HG03354 (cell line): ENCODE data around the gene TFR2.

Source experiments
- ATAC-seq: cut with Tn5 transposase; IDR thresholded peaks from one replicate; pipeline ENCODE4 v1.9.1; 2021; ENCODE audit warnings: mild to moderate bottlenecking; ENCODE audit not compliant: unreplicated experiment, poor library complexity, severe bottlenecking

TFR2 gene

DNA sequence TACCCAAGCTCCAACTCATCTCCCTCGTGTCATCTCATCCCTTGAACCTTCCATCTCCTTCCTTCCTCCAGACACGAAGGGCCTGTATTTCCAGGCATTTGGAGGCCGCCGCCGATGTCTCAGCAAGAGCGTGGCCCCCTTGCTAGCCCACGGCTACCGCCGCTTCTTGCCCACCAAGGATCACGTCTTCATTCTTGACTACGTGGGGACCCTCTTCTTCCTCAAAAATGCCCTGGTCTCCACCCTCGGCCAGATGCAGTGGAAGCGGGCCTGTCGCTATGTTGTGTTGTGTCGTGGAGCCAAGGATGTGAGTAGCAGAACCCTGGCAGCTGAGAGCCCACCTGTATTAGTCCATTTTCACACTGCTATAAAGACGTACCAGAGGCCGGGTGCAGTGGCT is 49.8 kb downstream of the TFR2 start:
- ATAC-seq = no peak

DNA sequence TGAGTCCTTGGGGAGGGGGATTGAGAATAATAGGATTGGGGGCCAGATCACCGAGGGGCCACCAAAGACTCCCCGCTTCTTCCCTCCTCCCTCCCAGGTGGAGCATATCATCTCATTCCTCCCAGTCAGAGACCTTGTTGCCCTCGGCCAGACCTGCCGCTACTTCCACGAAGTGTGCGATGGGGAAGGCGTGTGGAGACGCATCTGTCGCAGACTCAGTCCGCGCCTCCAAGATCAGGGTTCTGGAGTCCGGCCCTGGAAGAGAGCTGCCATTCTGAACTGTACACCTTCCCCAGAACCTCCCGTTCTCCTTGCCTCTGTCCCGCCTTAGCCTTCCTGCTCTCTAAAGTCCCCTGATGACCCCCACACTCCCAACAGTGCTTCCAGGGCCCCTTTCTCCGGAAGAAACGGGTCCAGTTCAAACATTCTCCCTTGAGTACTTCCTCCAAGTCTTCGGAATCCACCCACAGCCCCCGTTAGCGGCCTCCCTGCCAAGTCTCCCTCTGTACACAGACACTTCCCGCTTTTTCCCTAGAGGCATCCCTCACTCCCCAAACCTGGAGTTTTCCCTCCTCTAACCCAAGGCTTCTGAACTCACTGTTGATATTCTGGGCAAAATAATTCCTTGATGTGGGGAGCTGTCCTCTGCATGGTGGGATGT is 51.1 kb downstream of the TFR2 start:
- no peak for ATAC-seq

DNA sequence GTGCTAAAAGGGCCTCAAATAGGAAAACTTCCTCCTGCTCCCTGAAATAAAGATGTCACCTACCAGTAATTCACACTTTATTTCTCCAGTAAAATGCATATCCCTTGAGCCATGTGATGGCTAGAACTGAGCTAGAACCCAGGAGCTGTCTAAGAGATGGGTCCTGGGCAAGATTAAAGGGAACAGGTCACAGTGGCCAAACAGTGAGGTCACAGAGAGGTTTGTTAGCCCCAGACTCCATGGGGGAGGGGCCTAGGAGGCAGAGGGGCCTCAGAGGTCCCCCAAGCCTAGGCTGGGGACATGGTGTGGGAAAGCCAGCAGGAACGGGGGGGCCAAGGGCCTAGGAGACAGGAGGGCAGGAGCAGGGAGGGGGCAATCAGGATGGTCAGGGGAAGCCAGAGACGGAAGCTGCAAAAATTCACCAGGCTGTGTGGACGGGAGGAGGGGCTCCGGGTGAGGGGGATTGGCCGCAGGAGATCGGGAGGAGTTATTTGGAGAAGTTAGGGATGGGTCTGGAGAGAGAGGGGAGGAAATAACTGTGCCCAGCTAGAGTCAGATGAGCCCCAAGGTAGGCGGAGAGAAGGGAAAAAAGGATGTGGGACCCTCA is 51.9 kb downstream of the TFR2 start:
- no peak for ATAC-seq

DNA sequence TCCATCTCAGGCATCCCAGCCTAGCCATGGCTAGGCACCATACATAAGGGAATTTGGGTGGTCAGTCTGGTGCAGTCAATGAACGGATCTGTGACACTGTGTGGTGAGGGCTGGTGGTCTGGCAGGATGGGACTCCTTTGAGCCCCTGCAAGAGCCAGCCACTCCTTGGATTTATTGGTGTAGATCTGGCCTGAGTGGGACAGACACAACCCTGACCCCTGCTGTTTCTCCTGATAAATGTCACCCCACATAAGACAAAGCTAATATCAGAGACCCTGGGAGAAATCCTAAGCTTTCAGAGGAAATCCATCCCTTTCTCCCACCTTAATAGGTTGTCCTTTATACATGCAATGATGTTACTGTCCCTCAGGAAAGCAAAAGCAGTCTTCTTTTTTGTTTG is 52.9 kb downstream of the TFR2 start:
- ATAC-seq = no peak

DNA sequence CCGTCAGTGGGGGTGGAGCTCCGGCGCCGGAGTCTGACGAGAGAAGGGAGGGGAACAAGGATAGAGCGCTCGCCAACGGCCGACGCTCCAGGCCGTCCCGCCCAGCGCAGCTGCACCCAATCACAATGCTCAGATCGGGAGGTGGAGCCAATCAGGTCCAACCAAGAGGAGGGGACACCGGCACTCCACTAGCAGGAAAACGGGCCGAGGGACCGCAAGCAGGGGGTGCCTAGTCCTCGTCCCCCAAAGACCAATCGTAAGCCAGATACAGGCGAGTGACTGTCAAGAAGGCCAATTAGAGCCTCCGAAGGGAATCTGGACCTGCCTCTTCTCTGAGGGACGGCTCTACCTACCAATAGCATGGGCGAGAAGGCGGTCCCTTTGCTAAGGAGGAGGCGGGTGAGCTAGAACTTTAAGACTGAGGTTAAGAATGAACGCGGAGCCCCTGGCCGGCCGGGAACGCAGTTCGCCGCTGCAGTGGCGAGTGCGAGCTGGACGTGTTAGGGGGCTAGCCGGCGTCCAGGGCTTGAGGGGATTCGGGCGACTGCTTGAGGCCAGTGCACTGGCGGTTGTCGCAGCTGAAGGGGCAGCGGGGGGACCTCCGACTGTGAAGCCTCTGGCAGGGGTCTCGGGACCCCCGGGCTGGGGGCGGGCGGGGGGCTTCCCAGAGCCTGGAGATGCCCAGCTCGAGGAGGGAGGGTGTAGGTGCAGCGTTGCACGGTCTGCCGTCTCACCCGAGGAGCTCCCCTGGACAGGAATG is 54.9 kb downstream of the TFR2 start, which contains the start of gene FBXO24:
Gene FBXO24 (plus strand): TSS at position 63 of the 760 bp plus-strand sequence. CDS start 298 bp downstream, at position 361.
- peak; percentile 87 for ATAC-seq

DNA sequence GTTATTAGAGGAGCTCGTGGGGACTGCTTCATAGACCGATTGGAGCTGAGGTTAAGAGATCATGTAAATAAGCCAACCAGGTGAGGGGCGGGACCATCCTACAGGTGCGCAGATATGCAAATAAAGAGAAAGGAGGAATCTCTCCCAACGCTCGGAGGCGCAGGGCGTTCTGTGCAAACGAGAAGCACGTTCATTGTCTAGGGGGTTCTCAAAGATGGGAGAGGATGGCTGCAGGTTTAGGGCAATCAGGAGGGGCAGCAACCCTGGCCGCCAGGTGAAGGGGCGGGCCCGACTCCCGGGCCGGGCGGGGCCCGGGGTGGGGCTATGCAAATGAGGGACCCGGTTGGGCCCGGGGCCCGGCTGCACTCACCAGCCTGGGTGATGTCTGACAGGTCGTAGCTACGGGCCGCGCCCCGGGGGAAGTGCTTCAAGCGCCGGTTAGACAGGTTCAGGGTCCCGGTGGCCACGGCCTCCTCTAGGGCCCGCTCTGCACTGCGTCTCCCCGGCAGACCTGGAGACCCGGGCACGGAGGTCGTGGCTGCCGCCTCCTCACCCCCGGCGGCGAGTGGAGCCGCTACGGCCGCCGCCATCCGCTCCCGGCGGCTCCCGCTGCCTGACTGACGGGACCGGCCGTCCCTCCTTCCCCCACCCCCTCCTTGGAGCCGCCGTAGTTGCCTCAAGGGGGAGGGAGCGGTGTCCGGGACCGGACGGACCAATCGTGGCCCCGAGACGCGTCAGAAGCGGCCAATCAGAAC is 55.7 kb downstream of the TFR2 start, which contains the start of gene LRCH4:
Gene LRCH4 (minus strand): TSS at position 619 of the 755 bp plus-strand sequence. CDS start 29 bp downstream, at position 590.
- peak; percentile 30 for ATAC-seq

DNA sequence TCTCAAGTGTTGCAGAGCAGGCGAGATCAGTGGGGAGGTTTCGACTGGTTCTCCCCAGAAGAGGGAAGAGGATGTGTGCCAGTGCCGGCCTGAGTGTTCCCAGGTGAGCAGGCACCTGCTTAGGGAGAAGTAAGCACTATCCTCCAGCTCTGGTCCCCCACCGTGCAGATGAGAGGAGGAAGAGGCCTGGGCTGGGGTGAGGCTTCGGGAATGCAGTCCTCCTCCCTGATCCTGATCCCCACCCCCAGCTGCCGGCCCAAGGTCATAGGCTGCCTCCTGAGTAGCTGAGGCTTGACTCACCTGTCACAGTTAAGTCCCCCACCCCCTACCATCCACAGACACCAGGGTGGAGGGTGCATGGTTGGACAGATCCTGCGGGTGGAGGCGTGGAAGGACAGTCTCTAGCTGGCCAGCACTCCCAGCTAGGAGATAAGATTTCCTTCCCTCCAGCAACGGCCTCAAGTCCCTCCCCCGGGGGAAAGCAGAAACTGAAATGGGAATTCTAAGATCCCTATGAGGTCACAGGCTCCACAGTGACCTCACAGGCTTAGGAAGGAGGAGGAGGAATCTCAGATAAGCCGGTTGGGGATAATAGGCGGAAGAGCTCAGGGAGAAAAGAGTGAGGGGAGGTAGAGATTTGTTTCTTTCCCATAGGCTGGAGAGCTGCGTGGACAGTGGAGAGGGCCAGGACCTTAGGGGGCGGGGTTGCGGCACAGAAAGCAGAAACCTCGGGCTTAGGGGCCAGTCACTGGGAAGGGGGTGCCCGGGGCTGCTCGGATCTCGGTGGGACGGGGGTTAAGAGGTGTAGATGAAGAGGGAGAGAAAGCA is 56.5 kb downstream of the TFR2 start:
- no peak for ATAC-seq

DNA sequence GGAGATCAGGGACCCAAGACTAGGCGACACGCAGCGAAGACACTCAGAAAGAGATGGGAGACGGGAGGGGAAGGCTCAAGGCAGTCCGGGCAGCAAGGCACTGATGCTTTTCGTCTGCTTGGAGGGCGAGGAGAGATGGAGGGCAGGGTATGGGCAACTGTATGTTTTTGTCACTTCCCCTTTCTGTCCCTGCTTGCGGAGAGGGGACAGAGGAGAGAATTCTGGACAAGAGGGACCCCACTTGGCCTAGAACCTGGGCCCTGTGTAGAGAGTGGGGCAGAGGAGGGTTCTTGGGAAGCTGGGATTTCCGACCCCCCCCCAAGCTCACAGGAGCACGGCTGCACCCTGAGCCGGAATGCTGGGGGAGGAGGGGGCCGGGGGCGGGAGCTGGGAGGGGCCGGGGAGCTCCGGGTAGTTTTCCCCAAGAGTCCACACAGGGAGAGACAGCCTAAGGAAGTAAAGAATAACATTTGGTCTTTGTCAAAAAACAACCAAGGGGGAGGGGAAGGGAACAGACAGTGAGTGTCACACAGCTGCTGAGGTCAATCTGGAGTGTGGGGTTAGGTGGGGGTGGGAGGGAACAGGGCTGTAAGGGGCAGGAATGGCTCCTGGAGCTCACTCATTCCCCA is 57.2 kb downstream of the TFR2 start:
- ATAC-seq = no peak

DNA sequence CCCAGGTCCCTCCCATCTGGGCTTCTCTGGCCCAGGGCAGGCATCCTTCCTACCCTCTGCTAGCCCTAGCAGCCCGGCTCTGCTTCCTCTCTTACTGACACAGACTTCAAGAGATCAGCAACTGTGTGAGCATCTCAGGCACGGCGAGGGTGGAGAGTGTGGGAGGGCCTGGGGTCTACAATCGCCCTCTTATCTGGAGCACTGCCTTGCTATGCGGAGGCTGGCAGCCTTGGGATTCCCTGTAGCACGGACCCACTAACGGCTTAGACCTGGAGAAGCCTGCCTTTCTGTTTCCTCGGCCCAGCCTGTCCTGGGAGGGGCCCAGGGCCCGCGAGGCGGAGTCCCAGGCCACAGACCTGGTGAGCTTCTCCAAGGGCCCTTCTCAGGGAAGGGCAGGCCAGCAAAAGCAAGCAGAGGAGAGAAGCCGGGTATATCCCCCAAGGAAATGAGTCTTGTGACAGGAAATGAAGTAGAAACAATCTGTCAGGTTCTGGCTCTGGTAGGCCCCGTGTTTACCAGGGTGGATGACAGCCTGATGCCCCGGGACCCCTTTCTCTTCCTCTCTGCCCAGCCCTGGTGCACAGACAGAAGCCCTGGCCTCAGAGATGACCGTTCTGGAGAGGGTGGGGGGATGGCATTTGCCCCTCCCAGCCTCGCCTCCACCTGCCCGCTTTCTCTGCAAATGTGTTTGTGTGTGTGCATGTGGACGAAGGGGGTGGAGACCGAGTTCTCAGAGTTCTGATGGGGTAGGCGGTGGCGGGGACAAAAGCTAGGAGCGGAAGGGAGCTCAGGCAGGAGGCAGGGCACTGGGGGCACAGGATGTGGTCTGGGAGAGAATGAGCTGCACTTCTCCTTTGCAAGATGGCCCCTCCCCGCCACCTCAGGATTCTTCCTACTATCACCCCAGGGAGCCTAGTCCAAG is 58.0 kb downstream of the TFR2 start:
- no peak for ATAC-seq

DNA sequence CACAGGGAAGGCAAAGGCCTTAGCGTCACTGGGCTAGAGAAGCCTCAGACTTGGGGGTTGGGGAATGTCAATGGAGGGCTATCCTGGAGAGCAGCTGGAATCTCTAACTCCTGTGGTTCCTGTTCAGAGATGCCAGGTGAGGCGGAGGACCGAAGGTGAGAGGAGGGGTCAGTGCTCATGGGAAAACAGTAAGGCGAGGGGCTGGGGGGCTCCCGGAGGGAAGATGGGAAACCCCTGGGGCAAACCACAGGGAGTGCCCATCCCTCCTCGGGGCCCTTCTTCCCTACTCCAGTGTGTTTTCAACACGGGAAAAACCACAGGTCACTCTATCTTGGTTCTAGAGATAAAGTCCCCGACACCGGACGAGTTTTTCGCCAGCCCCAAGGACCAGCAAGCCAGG is 58.7 kb downstream of the TFR2 start:
- ATAC-seq = no peak

DNA sequence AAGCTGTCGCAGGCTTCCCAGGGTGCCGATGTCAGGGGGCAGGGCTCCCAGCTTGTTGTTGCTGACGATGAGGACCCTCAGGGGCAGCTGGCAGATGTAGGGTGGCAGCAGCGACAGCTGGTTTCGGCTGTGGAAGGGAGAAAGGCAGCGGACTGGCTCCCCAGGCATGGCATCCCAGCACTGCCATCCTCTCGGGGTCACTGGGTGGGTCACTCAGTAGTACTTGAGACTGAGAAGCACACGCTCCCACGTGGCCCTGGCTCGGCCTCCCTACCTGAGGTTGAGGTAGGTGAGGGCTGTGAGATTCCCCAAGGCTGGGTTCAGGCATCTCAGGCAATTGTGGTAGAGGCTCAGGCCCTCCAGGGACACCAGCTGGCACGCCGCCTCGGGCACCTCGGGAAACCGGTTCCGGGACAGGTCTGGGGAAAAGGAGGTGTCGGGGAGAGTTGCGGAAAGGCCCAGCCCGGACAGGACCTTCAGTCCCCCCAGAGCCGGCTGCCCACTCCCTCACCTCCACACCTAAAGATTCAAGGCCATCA is 59.2 kb downstream of the TFR2 start:
- no peak for ATAC-seq

DNA sequence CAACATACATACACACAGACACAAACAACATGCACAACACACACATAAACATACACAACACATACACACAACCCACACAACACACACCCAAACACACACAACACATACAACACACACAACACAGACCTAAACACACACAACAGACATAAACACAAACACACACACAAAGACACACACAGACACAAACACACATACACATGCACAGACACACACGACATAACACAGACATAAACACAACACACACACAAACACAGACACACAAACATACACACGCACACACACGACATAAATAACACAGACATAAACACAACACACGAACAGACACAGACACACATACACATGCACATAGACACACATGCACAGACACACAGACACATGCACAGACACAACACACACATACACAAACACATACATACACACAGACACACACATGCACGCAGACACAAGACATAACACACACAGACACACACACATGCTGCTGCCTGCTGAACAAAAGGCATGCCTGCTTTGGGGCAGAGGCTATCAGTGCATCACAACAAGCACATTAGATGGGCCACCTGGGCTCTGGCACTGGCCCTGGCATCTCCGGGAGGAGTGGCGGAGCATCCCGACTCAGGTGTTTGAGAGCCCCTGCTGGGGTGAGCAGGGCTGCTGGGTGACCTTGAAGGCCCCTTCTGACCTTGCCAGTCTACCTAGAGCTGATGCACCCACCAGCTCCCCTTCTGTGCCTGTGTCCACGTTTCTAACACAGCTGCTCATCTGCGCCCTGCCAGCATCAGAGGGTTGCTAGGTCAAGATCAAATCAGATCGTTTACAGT is 60.7 kb downstream of the TFR2 start:
- ATAC-seq = no peak

DNA sequence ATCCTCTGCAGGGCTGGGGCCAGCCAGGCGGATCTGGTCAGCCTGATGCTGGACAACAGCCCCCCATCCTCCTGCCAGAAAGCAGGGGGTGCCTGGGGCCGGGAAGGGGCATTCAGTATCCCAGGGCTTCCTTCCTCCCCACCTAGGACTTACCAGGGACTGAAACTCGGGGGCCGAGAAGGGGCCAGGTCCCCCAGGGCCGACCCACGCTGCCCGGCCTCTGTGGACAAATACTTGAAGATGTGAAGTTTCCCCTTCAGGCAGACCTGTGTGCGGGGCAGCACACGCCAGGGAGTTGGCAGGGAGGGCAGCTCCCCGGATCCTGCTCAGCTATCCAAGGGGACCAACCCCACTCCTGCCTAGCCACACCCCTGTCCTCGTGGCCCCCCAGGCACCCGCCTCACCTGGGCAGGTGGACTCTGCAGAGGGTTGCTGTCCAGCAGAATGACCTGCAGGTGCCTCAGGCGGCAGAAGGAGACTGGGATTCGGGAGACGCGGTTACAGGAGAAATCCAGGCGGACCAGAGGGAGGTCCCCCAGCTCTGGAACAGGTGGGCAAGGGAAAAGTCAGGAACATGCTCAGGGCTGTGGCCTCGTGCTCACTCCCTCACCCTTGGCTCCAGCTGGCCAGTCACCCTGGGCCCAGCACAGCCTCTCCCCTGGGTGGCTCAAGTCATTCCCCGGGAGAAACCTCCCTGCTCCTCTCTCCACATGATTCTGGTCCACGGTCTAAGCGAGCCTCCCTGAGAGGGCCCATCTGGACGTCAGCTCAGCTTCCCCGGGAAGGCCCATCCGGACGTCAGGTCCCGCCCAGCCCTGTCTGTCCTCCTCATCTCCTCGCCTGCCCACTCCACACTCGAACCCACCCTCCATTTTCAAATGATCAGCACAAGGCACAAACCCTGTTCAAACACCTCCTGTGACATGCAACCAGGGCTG is 62.8 kb downstream of the TFR2 start:
- ATAC-seq = no peak

DNA sequence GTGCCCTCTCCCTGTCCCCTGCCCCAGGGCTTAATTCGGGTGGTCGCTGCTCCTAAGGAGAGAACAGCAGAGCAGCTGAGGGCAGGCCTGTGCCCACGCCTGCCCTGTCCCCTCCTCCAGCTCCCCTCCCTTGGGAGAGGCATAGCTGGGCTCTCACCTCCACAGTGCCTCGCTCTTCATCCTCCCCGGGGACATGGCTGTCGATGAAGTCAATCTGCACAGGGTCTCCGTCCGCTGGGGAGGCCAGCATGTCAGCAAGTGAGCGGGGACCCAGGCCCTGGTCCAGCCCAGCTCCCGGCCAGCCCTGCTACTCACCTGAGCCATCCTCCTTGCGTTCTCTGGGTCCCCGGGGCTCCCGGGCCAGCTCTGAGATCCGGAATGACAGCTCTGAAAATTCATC is 63.8 kb downstream of the TFR2 start:
- no peak for ATAC-seq

DNA sequence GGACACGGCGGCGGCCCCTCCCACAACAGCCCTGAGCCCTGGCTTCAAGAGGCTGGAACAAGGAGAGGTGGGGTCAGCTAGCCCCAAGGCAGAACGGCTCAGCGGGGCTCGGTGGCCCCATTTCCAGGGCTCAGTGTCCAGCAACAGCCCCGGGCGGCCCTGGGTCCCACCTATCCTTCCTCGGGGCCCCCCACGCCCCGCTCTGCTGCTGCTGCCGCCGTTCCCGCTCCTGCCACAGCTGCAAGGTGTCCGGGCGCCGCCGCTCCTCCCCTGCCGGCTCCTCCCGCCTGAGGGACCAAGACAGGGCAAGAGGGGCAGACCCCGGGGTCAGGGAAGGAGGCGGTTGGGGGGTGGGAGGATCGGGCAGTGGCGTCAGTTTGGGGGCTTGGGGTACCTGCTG is 64.2 kb downstream of the TFR2 start:
- ATAC-seq = no peak
